NCI-H1436 (cell line): ENCODE results near the gene ETS1.

Experiments
- DNase-seq: peaks from one replicate; lab custom pipeline; 2025; lab: John Stamatoyannopoulos, UW

The ETS1 gene

GRCh38 chr11:128618603-128619002 lies 31.2 kb upstream of the ETS1 start:
- DNase-seq: no peak

- DNase-seq: no peak
These were observed 28.8 kb upstream of the ETS1 start for GRCh38 chr11:128616161-128616560.

DNA sequence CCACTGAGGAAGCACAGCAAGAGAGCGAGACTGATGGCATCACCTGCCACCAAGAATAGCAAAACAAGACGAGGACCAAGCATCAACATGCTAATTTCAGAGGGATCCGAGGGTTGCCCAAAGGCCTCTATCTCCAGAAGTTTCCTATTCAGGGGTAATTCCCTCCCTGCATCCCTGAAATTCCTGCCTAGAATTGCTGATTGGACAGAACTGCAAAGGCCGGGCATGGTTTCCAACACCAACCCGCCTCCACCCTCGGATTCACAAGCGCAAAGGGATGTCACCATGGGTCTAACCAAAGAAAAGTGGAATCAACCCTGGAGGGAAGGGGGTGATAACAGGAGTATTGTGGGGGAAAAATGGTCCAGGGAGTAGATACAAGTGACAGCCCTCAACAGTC lies 28.3 kb upstream of the ETS1 start:
- DNase-seq: no peak

GRCh38 chr11:128615076-128615475 lies 27.7 kb upstream of the ETS1 start:
- no peak for DNase-seq

GRCh38 chr11:128614026-128614425 lies 26.7 kb upstream of the ETS1 start:
- DNase-seq: no peak

DNA sequence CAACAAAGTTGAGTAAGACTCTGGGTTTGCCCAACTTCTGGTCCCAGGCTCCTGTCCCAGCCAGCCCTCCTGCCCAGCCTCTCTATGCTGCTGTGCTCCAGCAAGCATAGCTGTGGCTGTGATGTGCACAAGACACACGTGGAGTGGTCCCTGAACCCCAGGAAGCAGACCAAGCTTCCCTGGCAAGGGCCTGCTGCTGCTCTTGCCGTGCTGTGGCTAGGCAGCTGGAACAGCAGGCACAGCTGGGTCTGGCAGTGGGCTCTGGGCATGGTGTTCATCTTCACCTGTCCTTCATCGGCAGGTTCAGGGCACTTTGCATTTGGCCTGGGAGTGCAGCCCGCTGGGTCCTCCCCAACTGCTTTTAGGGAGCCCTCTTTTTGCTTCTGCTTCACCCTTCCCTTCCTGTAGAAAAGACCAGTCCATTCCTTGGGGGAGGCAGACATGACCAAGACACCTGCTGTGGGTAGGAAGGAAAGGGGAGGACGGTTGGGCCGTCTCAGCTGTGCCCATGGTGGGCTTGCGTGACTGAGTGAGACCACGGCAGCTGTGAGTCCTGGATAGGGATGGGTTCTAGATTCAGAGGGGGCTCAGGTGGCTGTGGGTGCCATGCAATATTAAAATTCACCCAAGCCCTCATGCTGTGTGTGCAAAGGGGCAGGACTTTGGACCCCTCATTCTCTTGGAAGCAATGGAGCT lies 26.1 kb upstream of the ETS1 start:
- DNase-seq: no peak

DNA sequence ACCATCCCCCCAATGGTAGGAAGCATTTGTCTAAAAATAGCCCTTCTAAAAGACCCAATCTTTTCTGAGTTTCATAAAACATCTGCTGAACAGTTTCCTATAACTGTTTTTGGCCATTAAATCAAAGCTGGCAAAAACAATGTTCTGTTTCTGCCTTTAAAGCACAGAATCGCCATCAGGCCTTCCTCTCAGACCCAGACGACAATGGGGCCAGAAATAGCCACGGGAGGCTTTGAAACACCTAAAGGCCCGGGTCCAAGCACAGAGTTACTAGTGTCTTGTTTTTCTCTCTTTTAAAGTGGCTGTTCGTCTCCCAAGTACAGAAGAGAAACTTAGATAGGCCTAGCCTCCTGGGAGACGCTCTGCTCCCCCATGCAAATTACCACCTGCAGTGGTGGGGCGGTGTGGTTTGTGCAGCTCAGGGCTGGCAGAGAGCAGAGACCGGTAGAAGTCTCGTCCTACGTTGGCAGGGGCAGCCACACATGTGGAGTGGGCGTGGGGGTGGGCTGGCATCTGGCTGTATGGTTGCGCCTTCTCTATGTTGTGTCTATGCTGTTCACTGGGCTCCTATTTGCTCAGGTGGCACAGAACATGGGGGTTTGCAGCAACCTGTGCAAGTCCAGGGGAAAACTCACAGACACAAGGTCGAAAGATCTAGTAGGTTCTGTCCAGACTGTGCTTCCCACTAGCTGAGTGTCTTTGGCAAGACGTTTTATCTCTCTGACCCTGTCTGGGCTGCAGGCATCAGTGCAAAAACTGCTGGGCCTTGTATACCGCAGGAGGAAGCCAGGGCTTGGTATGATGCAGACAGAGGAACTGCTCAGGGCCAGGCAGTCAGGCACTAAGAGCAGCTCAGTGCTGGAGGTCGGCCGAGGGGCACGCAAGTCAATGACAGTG lies 23.6 kb upstream of the ETS1 start:
- no peak for DNase-seq

GRCh38 chr11:128609785-128610184 lies 22.4 kb upstream of the ETS1 start:
- no peak for DNase-seq

DNA sequence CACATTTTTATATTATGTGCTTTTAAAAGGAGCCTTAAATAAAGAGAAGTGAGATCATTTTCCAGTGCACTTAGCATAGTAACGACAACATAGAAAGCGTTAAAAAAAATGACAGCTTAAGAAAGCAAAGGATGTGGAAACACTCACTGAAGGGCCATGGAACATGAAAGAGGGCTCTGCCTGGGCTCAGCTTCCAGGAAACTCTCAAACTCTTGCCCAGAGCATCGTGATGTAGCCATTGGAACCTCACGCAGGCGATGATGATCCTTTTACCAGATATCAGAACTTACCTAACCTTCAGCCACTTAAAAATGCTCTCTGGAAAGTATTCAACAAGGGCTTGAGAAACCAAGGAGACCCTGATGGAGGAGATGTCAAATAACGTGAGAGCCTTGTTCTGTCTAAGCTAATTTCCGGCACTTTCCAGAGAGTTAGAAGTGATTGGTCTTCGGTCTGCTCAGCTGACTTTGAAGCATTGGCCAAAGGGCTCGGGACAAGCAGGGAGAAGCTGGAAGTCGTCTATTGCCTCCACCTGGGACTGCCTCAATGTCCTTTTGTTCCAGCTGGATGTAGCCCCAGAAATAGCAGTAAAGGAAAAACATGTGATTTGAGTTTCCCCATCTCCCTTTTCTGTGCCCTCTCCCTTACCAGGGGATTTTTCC lies 21.5 kb upstream of the ETS1 start:
- DNase-seq: no peak

DNA sequence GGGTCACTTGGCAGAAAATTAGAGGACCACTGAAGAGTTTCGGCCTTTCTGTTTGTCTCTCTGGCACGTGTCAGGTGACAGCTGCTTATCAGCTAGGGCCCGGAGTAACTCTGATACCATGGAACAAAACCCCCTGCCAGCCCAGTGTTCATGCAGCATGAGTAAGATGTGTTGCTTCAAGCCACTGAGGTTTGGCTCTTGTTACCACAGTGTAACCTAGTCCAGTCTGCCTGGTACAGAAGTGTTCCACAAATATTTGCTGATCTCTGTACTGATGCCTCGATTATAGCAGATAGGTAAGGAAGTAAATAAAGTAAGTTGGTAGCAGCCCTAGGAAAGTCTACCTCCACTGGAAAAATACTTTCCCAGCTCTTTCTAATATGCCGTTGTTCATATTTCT lies 20.5 kb upstream of the ETS1 start:
- DNase-seq: no peak

- DNase-seq: no peak
These were observed 17.4 kb upstream of the ETS1 start for GRCh38 chr11:128604723-128605122.

GRCh38 chr11:128603752-128604414 lies 16.5 kb upstream of the ETS1 start:
- DNase-seq: no peak

DNA sequence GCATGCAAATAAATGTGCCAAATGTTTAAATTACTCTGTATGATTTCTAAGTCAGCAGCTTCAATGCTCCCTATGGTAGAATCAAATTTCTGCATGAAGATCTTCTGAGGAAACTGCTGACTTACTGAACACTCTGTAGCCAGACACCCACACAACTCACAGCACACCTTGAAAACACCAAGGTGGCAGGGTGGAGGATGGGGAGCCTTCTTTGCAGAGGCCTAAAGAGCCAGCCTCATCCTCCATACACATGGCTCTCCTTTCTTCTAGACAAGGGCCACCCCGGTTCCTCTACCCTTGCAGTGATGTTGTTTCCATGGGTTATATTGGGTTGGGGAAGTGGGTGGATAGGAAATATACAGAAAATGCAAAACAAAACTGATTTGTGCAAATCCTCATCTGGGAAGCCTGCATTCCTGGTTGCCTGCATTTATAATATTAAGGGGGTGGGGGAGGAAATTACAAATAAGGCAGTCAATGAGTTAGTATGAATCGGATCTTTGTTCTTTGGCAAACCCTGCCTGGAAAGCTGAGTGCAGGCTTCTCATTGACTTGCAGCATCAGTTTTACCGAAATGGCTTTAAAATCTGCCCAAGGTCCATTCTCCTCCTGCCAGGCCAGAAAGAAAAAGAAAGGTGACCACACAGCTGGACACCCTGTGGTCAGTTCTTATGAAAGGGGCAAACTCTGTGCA lies 15.8 kb upstream of the ETS1 start:
- DNase-seq: no peak

GRCh38 chr11:128599729-128600128 lies 12.4 kb upstream of the ETS1 start:
- DNase-seq: no peak

DNA sequence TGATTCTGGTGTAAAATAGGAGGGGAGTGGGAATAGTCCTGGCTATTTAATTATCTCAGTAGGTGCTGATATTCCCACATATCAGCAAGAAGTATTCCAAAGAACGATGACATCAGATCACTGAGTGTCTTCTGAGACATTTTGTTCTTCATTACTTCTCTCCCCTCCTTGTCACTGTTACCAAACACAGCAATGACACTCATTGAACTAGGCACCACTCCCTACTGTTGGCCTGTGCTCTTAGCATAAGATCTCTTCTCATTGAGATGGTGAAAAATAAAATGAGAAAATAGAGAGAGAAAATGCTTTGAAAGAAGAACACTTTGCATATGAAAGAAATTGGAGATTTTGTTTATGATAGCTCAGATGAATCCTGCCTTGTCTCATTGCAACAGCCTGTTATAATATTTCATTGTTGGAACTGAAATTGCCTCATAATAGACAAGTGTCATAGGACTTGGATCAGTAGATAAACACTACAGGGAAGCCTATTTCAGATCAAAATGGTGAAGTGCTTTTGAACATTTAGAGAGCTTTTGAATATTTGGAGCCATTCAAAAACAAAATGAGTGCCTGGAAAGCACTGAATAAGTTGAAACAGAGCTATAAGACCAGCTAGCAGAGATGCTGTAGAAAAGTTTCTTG lies 11.3 kb upstream of the ETS1 start:
- DNase-seq: no peak

DNA sequence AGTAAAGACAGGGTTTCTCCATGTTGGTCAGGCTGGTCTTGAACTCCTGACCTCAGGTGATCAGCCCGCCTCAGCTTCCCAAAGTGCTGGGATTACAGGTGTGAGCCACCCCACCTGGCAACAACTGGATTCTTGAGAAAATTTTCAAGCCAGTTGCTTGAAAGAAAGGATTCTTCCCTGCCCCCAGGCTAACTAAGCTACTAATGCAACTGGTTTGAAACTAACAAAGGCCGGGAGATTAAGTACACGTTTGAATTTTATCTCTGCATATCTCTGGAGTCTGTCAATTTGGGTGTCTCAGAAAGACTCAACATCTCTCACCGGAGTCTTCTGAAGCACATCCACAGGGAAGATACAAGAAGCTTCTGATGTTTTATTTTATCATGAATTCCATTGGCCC lies 10.7 kb upstream of the ETS1 start:
- no peak for DNase-seq

- no peak for DNase-seq
These were observed 9.9 kb upstream of the ETS1 start for GRCh38 chr11:128597209-128597608.

DNA sequence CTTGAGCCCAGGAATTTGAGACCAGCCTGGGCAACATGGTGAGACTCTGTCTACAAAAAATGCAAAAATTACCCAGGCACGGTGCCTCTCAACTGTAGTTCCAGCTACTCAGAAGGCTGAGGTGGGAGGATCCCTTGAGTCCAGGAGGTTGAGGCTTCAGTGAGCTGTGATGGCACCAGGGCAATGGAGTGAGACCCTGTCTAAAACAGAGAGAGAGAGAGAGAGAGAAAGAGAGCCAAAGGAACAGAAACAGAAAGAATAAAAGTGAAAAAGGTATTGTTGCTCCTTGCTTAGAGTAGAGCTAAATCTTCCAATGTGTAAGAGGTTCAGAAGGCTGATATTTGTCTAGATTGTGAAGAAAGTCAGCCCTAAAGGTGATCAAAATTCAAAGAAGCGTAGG lies 8.9 kb upstream of the ETS1 start:
- no peak for DNase-seq

GRCh38 chr11:128595775-128596174 lies 8.4 kb upstream of the ETS1 start:
- DNase-seq: no peak

- no peak for DNase-seq
These were observed 7.9 kb upstream of the ETS1 start for GRCh38 chr11:128595221-128595620.

DNA sequence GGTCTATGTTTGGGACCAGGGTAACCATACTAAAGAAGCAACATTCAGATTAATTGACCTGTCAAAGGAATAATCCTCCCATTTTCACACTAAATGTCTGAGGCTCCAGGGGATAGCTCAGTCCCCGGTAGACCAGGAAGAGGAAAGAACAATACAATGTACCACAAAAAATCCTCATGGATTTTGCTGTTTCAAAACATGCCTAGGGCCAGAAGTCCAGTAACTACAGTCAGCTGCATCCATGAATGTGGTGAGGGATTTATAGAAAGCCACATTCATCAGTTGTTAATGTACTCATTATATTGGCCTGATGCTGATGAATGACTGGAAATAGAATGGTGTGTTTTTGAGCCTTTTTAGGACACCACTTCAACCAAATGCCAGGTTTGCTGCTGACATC lies 6.9 kb upstream of the ETS1 start:
- no peak for DNase-seq
